A673 (cell line): ENCODE results near the gene LARGE2. TPM values are rescaled to one million over a fixed set of nuclear protein-coding genes. Genes with fewer than 3 reads are reported as not detected.

Experiments used
- BruUV-seq: library from RNA; stranded (reverse); fragments of 400-500 nt; replicated peaks from 2 replicates; lab custom pipeline; 2021; lab: Mats Ljungman, UMichigan
- CTCF ChIA-PET: fragments of 300-600 bp; sonication (Branson Sonifier 250); formaldehyde crosslinking; loops from one replicate; lab custom pipeline; 2022; ENCODE audit warnings: antibody characterized with exemption; lab: Charles Lee
- POLR2A ChIA-PET: fragments of 300-600 bp; sonication (Branson Sonifier 250); formaldehyde crosslinking; loops from one replicate; lab custom pipeline; 2022; ENCODE audit warnings: antibody characterized with exemption; ENCODE audit not compliant: low non-redundant PET; lab: Charles Lee
- DNase-seq: peaks from one replicate; pipeline ENCODE4 v3.0.0-alpha.2; 2015; ENCODE audit warnings: low spot score
- H3K27ac ChIP-seq: fragments of 200-600 bp; sonication (generic); 2 replicates; pipeline ENCODE4 v1.5.1; 2016; ENCODE audit warnings: mixed run types, low read depth, mild to moderate bottlenecking, mixed read lengths, antibody characterized with exemption, low read length; ENCODE audit not compliant: poor library complexity, severe bottlenecking
- H3K27me3 ChIP-seq: fragments of 200-600 bp; sonication (generic); replicated peaks from 2 replicates; pipeline ENCODE4 v1.6.1; 2017; ENCODE audit warnings: mixed run types, low read depth, mild to moderate bottlenecking, mixed read lengths, antibody characterized with exemption, low read length; ENCODE audit not compliant: insufficient read depth, poor library complexity
- H3K36me3 ChIP-seq: fragments of 200-600 bp; sonication (generic); 2 replicates; pipeline ENCODE4 v1.6.1; 2016; ENCODE audit warnings: mixed run types, mild to moderate bottlenecking, mixed read lengths, antibody characterized with exemption, low read length; ENCODE audit not compliant: insufficient read depth, poor library complexity, severe bottlenecking
- H3K4me1 ChIP-seq: fragments of 200-600 bp; sonication (generic); 2 replicates; pipeline ENCODE4 v1.6.1; 2017; ENCODE audit warnings: mixed run types, mild to moderate bottlenecking, mixed read lengths, antibody characterized with exemption, low read length; ENCODE audit not compliant: insufficient read depth, poor library complexity, severe bottlenecking
- H3K4me3 ChIP-seq: fragments of 200-600 bp; sonication (generic); 2 replicates; pipeline ENCODE4 v1.5.1; 2016; ENCODE audit warnings: low read depth, mixed run types, mild to moderate bottlenecking, mixed read lengths, low read length; ENCODE audit not compliant: poor library complexity, severe bottlenecking
- H3K9me3 ChIP-seq: fragments of 200-600 bp; sonication (generic); 2 replicates; pipeline ENCODE4 v1.6.1; 2016; ENCODE audit warnings: mixed run types, low read depth, mild to moderate bottlenecking, mixed read lengths, antibody characterized with exemption, low read length; ENCODE audit not compliant: poor library complexity, severe bottlenecking
- EZH2 ChIP-seq: fragments of 200-600 bp; sonication (generic); IDR thresholded peaks from 2 replicates; pipeline ENCODE4 v1.6.1; 2017; ENCODE audit warnings: borderline replicate concordance, low read depth, mild to moderate bottlenecking, mixed read lengths, antibody characterized with exemption, low read length; ENCODE audit not compliant: poor library complexity, severe bottlenecking
- intact Hi-C: fragments of 100-400 bp; cut with micrococcal nuclease; formaldehyde crosslinking; loops from one replicate; pipeline ENCODE4 v1.10.0; 2022; ENCODE audit not compliant: unreplicated experiment
- total RNA-seq: library from RNA; stranded (reverse); gene quantifications from 2 replicates; pipeline ENCODE4 v1.2.3, GENCODE V29; 2021
- TF ChIP-seq, protein P1 (sequence below): fragments of 300-800, 200-600 bp; sonication (generic); conservative IDR thresholded peaks from 2 replicates; pipeline ENCODE4 v1.5.1; 2017; ENCODE audit warnings: low read depth, mild to moderate bottlenecking, antibody characterized with exemption, low read length, moderate library complexity, mixed read lengths

The LARGE2 gene
- total RNA-seq, 1 experiment from 2014 or later: 9.1 TPM

DNA sequence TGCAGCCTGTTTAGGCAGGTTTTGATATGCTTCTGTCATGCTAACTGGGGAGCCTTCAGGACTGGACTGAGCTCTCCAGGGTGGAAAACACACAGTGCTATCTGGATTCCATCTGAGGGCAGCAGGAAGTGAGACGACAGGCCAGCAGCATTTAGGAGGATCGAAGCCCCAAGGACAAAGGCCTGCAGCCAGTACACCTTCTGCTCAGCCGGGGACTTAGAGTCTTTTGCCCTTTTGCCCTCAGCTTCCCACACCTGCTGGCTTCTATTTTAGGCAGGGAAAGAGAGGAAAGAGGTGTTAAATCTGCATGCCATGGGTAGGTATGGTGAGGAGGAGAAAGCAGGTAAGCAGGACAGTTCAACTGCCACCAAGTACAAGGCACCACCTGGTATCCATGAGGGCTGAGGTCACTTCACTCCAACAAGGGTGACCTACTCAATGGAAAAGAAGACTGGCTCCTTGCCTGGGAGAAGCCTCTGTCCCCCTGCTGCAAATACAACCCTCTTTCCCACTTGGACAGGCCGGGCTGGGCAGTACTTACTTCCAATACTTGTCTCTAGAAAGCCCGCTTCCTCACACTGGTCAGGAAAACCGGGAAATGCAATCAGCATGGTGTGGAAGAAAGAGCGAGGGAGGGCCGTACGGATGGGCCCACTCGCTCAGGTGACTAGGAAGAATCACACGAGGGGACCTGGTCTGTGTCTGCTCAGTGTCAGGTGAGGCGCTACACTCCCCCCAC lies 12.3 kb downstream of the LARGE2 start:
- no peaks in the 10 kb centered on the region for H3K4me1 ChIP-seq
- BruUV-seq: no TSS peak
- no peaks in the 10 kb centered on the region for H3K9me3 ChIP-seq
- no peak for DNase-seq
- ChIA-PET CTCF (interaction anchor here (0.7 kb wide), 1 partner anchor 62 kb away, joined by 3 read pairs; no protein-coding TSS in a partner anchor), POLR2A (no interaction called here)
- no peak overlapping the region for H3K27ac ChIP-seq
- no peaks in the 10 kb centered on the region for H3K27me3 ChIP-seq
- no peak overlapping the region for H3K4me3 ChIP-seq
- intact Hi-C loops: no loop called here
- no peak for TF ChIP-seq EZH2
- TF ChIP-seq, protein P1, sequence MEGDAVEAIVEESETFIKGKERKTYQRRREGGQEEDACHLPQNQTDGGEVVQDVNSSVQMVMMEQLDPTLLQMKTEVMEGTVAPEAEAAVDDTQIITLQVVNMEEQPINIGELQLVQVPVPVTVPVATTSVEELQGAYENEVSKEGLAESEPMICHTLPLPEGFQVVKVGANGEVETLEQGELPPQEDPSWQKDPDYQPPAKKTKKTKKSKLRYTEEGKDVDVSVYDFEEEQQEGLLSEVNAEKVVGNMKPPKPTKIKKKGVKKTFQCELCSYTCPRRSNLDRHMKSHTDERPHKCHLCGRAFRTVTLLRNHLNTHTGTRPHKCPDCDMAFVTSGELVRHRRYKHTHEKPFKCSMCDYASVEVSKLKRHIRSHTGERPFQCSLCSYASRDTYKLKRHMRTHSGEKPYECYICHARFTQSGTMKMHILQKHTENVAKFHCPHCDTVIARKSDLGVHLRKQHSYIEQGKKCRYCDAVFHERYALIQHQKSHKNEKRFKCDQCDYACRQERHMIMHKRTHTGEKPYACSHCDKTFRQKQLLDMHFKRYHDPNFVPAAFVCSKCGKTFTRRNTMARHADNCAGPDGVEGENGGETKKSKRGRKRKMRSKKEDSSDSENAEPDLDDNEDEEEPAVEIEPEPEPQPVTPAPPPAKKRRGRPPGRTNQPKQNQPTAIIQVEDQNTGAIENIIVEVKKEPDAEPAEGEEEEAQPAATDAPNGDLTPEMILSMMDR: no peak
- H3K36me3 ChIP-seq: peaks cover 46% of the 10 kb centered on the region

DNA sequence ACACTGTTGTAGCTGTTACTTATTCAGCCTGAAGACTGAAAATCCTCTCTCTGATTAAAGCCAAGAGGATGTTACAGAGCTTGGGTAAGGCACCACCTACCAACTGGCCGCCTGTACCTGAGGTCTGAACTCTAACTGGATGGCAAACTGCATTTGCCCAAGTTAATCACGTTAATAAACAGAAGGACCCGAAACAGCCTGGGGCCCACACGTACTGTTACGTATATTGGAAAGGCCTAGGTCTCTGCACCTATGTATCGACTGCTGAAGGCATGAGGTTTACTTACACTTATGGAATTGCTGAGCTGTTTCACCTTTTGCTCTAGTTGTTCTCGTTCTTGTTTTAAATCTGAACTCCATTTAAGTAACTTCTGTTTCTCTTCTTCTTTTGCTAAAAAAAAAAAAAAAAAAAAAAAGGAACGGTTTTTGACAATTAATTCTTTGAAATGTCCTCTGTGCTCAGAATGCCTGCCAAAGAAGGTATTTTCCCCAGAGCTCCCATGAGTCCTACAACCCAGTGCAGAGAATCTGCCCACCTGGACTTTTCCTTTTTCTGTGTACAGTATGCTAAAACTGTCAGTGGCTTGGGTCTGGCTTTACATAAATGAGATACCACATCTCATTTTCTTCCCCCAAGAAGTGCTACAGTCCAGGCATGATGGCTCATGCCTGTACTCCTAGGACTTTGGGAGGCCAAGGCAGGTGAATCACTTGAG lies 13.1 kb downstream of the LARGE2 start:
- CTCF ChIA-PET: no interaction called here
- Histone ChIP-seq H3K36me3 (peaks cover 46% of the 10 kb centered on the region), H3K9me3 (no peaks in the 10 kb centered on the region), H3K4me3 (no peak overlapping the region), H3K27ac (no peak overlapping the region), H3K27me3 (no peaks in the 10 kb centered on the region), H3K4me1 (no peaks in the 10 kb centered on the region)
- intact Hi-C loops: no loop called here
- no peak for DNase-seq
- POLR2A ChIA-PET: no interaction called here
- BruUV-seq: no TSS peak
- no peak for TF ChIP-seq EZH2
- TF ChIP-seq, protein P1: no peak

DNA sequence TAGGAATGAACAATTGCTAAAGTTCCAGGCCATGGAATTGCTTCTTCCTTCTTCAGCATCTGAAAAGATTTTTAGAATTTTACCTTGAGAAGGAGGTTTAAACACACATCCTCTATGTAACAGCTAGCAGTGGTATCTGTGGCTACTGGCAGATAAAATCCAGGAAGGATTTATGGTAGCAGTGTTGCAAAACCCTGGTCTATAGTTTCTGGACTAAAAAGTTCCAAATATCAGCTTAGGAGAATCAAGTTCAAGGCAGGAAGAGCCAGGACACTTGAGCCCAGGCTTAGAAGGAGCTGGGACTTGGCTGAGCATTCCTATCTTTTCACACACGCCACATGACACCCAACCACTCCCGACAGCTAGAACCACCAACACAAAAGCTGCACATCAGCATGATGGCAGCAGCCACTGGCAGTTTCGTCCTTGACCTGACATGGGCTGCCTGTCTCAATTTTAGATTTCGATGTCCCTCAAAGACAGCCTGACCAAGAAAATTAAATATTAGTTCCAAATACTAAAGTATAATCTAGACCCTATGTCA lies 14.1 kb downstream of the LARGE2 start:
- Histone ChIP-seq H3K4me3 (no peak overlapping the region), H3K9me3 (no peaks in the 10 kb centered on the region), H3K36me3 (peaks cover 46% of the 10 kb centered on the region), H3K27ac (no peak overlapping the region), H3K4me1 (no peaks in the 10 kb centered on the region), H3K27me3 (no peaks in the 10 kb centered on the region)
- DNase-seq: no peak
- CTCF ChIA-PET: interaction anchor here (0.7 kb wide), 1 partner anchor 703 kb away, joined by 3 read pairs; no protein-coding TSS in a partner anchor
- no TSS peak for BruUV-seq
- intact Hi-C loops: no loop called here
- TF ChIP-seq, protein P1: no peak
- no peak for TF ChIP-seq EZH2
- POLR2A ChIA-PET: interaction anchor here (0.6 kb wide), 1 partner anchor 307 kb away, joined by 4 read pairs; no protein-coding TSS in a partner anchor
